Measurements from ENCODE around the gene HSD17B14. TPM values are rescaled to one million over a fixed set of nuclear protein-coding genes. Genes with fewer than 3 reads are reported as not detected.
A peak's percentile ranks its signal among the peaks of the same experiment; 100 is the strongest.

Gene HSD17B14
- total RNA-seq, 1 experiment from 2014 or later: 11.2 TPM

DNA sequence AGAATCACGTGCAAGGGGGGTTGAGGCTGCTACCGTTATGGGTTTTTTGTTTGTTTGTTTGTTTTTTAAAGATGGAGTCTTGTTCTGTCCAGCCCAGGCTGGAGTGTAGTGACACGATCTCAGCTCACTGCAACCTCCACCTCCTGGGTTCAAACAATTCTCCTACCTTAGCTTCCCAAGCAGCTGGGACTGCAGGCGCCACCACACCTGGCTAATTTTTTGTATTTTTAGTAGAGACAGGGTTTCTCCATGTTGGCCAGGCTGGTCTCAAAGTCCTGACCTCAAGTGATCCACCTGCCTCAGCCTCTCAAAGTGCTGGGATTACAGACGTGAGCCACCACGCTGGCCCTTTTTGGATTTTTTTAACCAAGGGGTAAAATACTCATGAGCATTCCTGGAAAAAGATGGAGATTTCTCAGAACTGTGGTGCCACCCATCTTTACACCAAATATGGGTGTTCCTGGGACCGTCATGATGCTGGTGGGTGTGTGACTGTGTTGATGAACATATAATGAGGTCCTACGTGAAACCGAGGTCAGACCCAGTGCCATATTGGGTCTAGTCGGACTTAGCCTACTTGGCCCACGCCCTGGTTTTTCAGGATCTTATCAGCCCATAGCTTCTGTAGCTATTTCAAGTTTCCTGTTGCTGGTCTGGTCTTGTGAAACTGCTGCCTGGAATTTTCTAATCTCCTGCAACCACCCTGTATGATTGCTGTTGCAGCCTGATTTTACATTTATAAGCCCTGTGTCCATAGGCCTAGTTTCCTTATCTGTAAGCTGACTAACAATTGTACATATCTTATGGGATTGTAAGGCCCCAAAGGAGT, 42.1 kb upstream of the HSD17B14 start:
- H3K4me3 Mint-ChIP-seq: no peak overlapping the region
- no peaks in the 10 kb centered on the region for H4K20me1 ChIP-seq (ENCODE audit: control insufficient read depth, insufficient read depth, insufficient read length)

More for the DNA sequence above, 42.1 kb upstream of the HSD17B14 start:
- H3K4me2 ChIP-seq (ENCODE audit: insufficient read depth, insufficient read length, low read length): no peak overlapping the region
- no peak overlapping the region for H2BK120ac ChIP-seq (ENCODE audit: low read depth, low read length, poor library complexity, severe bottlenecking)
- Mint-ChIP-seq H3K4me1 (peaks cover 25 to 27% of the 10 kb centered on the region in 2 experiments), H3K27me3 (ENCODE audit: low read depth) (no peaks in the 10 kb centered on the region), H3K36me3 (ENCODE audit: insufficient read depth in 1 of 3, low read depth in 3 of 3) (peaks cover 22 to 44% (median 40%) of the 10 kb centered on the region in 3 experiments), H3K27ac (peak overlapping the region in 1 of 3 experiments; percentile 80; a peak in 3 of 7 replicates), H3K9me3 (no peaks in the 10 kb centered on the region)
- H3K4me1 ChIP-seq (ENCODE audit: insufficient read depth, low read length): peaks cover under 1% of the 10 kb centered on the region
- H2AFZ ChIP-seq (ENCODE audit: low read length): no peak overlapping the region
- H3K23me2 ChIP-seq (ENCODE audit: insufficient read length, low read depth, low read length, poor library complexity, severe bottlenecking): peaks cover 1% of the 10 kb centered on the region
- H3K79me1 ChIP-seq (ENCODE audit: insufficient read depth, low read depth, low read length, poor library complexity, severe bottlenecking): peaks cover 9% of the 10 kb centered on the region
- H2BK12ac ChIP-seq (ENCODE audit: insufficient read length, low read depth, low read length): no peak overlapping the region
- no peak overlapping the region for H2BK5ac ChIP-seq (ENCODE audit: insufficient read length, low read length)
- no peak overlapping the region for H2BK20ac ChIP-seq (ENCODE audit: low read depth, low read length, poor library complexity, severe bottlenecking)
- no peak overlapping the region for H3K18ac ChIP-seq (ENCODE audit: insufficient read length, low read depth, low read length)
- no peaks in the 10 kb centered on the region for H3K27me3 ChIP-seq (ENCODE audit: insufficient read depth, low read length)
- H4K8ac ChIP-seq (replicated peaks; ENCODE audit: insufficient read length, low read depth, low read length): no peak overlapping the region
- no peak overlapping the region for H3K4ac ChIP-seq (ENCODE audit: low read depth, low read length)
- H3K14ac ChIP-seq (ENCODE audit: insufficient read depth, low read length): no peak overlapping the region
- H3K79me2 ChIP-seq (ENCODE audit: insufficient read depth, low read length): peaks cover under 1% of the 10 kb centered on the region; the same call in 1 of the 2 replicates
- H3K9ac ChIP-seq (ENCODE audit: extremely low read depth, insufficient read length, low read length): no peak overlapping the region
- H3K9me3 ChIP-seq (ENCODE audit: control insufficient read depth, low read depth, low read length): no peaks in the 10 kb centered on the region
- DNase-seq: no peak
- H3K56ac ChIP-seq (ENCODE audit: insufficient read length, low read depth, low read length): no peak overlapping the region
- H3K27ac ChIP-seq (ENCODE audit: insufficient read length, low read depth, low read length): no peak overlapping the region
- no CpG with 5 or more reads among the region's 11 CpGs for WGBS (ENCODE audit: extremely low coverage, insufficient read length, low lambda C conversion rate)
- H3K23ac ChIP-seq (ENCODE audit: insufficient read length, low read depth, low read length): no peak overlapping the region
- no peak overlapping the region for H2AK5ac ChIP-seq (ENCODE audit: insufficient read length, low read length)
- H2BK15ac ChIP-seq (ENCODE audit: low read depth, low read length): no peak overlapping the region
- H4K91ac ChIP-seq (ENCODE audit: insufficient read length, low read depth, low read length): no peak overlapping the region
- H3T11ph ChIP-seq (ENCODE audit: low read length): no peak overlapping the region
- TF ChIP-seq, protein P1, sequence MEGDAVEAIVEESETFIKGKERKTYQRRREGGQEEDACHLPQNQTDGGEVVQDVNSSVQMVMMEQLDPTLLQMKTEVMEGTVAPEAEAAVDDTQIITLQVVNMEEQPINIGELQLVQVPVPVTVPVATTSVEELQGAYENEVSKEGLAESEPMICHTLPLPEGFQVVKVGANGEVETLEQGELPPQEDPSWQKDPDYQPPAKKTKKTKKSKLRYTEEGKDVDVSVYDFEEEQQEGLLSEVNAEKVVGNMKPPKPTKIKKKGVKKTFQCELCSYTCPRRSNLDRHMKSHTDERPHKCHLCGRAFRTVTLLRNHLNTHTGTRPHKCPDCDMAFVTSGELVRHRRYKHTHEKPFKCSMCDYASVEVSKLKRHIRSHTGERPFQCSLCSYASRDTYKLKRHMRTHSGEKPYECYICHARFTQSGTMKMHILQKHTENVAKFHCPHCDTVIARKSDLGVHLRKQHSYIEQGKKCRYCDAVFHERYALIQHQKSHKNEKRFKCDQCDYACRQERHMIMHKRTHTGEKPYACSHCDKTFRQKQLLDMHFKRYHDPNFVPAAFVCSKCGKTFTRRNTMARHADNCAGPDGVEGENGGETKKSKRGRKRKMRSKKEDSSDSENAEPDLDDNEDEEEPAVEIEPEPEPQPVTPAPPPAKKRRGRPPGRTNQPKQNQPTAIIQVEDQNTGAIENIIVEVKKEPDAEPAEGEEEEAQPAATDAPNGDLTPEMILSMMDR (conservative IDR thresholded peaks at IDR 0.05): no peak
- no peak overlapping the region for H4K5ac ChIP-seq (ENCODE audit: insufficient read length, low read depth, low read length)

Measured in H9 (cell line).